Occipital lobe (tissue), 1 donor: ENCODE measurements around the gene HNRNPA0. TPM values are rescaled to one million over a fixed set of nuclear protein-coding genes. Genes with fewer than 3 reads are reported as not detected.

Experiments used
- total RNA-seq: library from RNA; depleted of rRNA; stranded (reverse); fragments of >200 nt; gene quantifications from one replicate; pipeline ENCODE4 v1.2.3, GENCODE V29; 2014

HNRNPA0 gene
- total RNA-seq, 1 donor from 2014 or later: 53.7 TPM

Other genes with a start within 250 kb of the HNRNPA0 start
- 8.7 TPM for gene KLHL3, start 18.3 kb downstream of the HNRNPA0 start, total RNA-seq
- gene MYOT, start 113.5 kb upstream of the HNRNPA0 start, total RNA-seq: 0.31 TPM
- not detected for gene PKD2L2, start 135.1 kb upstream of the HNRNPA0 start, total RNA-seq